GM23338 (cell line): Measurements from ENCODE around the gene SVIP. TPM values are rescaled to one million over a fixed set of nuclear protein-coding genes. Genes with fewer than 3 reads are reported as not detected.

ENCODE experiments used
- ATAC-seq: fragments of 200-7000 bp; cut with Tn5 transposase; 3 replicates; pipeline ENCODE4 v1.9.1; 2020
- DNase-seq: peaks from one replicate; pipeline ENCODE4 v3.0.0-alpha.2; 2015; ENCODE audit warnings: low spot score
- H2AFZ ChIP-seq: fragments of 200-600 bp; sonication (generic); 2 replicates; pipeline ENCODE4 v1.8.0; 2016; ENCODE audit warnings: antibody characterized with exemption, mild to moderate bottlenecking, moderate library complexity
- H3F3A ChIP-seq: fragments of 200-600 bp; sonication (generic); replicated peaks from 2 replicates; pipeline ENCODE4 v1.8.0; 2017; ENCODE audit warnings: antibody characterized with exemption, mixed run types, low read depth
- H3K27ac ChIP-seq: fragments of 200-600 bp; sonication (generic); 2 replicates; pipeline ENCODE4 v1.6.1; 2016; ENCODE audit warnings: low read depth
- H3K27me3 ChIP-seq: fragments of 200-600 bp; sonication (generic); 2 replicates; pipeline ENCODE4 v1.8.0; 2016; ENCODE audit warnings: mild to moderate bottlenecking, mixed run types, moderate library complexity; ENCODE audit not compliant: insufficient read depth
- H3K36me3 ChIP-seq: fragments of 200-600 bp; sonication (generic); 2 replicates; pipeline ENCODE4 v1.8.0; 2016; ENCODE audit warnings: mild to moderate bottlenecking; ENCODE audit not compliant: insufficient read depth
- H3K4me1 ChIP-seq: fragments of 200-600 bp; sonication (generic); 2 replicates; pipeline ENCODE4 v1.8.0; 2016; ENCODE audit warnings: mild to moderate bottlenecking, moderate library complexity; ENCODE audit not compliant: insufficient read depth
- H3K4me2 ChIP-seq: fragments of 200-600 bp; sonication (generic); 2 replicates; pipeline ENCODE4 v1.7.1; 2017; ENCODE audit warnings: mixed run types
- H3K4me3 ChIP-seq: fragments of 200-600 bp; sonication (generic); 2 replicates; pipeline ENCODE4 v1.6.1; 2016; ENCODE audit warnings: mixed run types
- H3K79me2 ChIP-seq: fragments of 200-600 bp; sonication (generic); replicated peaks from 2 replicates; pipeline ENCODE4 v1.8.0; 2017; ENCODE audit warnings: mild to moderate bottlenecking; ENCODE audit not compliant: insufficient read depth
- H3K9me2 ChIP-seq: fragments of 200-600 bp; sonication (generic); 2 replicates; pipeline ENCODE4 v1.8.0; 2017; ENCODE audit not compliant: insufficient read depth
- H4K20me1 ChIP-seq: fragments of 200-600 bp; sonication (generic); replicated peaks from 2 replicates; pipeline ENCODE4 v1.8.0; 2017; ENCODE audit warnings: mild to moderate bottlenecking; ENCODE audit not compliant: insufficient read depth
- H3K27ac Mint-ChIP-seq: 2 replicates; pipeline ENCODE4 v1.8.0; 2020; ENCODE audit warnings: inconsistent platforms, mild to moderate bottlenecking, moderate library complexity, mixed read lengths
- H3K27me3 Mint-ChIP-seq: 3 replicates; pipeline ENCODE4 v1.8.0; 2022; ENCODE audit warnings: low read depth, mild to moderate bottlenecking, moderate library complexity, mixed read lengths, inconsistent platforms; ENCODE audit not compliant: insufficient read depth, poor library complexity
- H3K36me3 Mint-ChIP-seq: 3 replicates; pipeline ENCODE4 v1.8.0; 2021; ENCODE audit warnings: low read depth, mild to moderate bottlenecking, inconsistent platforms, moderate library complexity, mixed read lengths
- H3K4me1 Mint-ChIP-seq: 3 replicates; pipeline ENCODE4 v1.8.0; 2020; ENCODE audit warnings: mild to moderate bottlenecking, inconsistent platforms, mixed read lengths
- H3K4me3 Mint-ChIP-seq: 3 replicates; pipeline ENCODE4 v1.8.0; 2021; ENCODE audit warnings: moderate library complexity, mild to moderate bottlenecking, inconsistent platforms, mixed read lengths
- H3K9me3 Mint-ChIP-seq: 3 replicates; pipeline ENCODE4 v1.8.0; 2020; ENCODE audit warnings: moderate library complexity, mild to moderate bottlenecking, inconsistent platforms, mixed read lengths
- CREB1 ChIP-seq: fragments of 250-450 bp; sonication (Bioruptor Pico); IDR thresholded peaks from 2 replicates; pipeline ENCODE4 v1.5.0; 2020; ENCODE audit warnings: low read depth, mild to moderate bottlenecking, moderate library complexity
- CTCF ChIP-seq, 2 experiments: fragments of 200-600 bp in 1 of 2; sonication (generic) in 1 of 2; conservative IDR thresholded peaks; 2 replicates each; pipeline versions ENCODE4 v1.5.1 to v1.6.1; 2016 to 2017; ENCODE audit warnings: antibody characterized with exemption in 2 of 2, low read depth in 2 of 2, mild to moderate bottlenecking in 2 of 2, moderate library complexity in 1 of 2
- ETS1 ChIP-seq: IDR thresholded peaks from 2 replicates; pipeline ENCODE4 v1.6.1; 2016; ENCODE audit warnings: antibody characterized with exemption
- EZH2 ChIP-seq: fragments of 200-600 bp; sonication (generic); IDR thresholded peaks from one replicate; pipeline ENCODE4 v1.8.0; 2017; ENCODE audit warnings: antibody characterized with exemption, mild to moderate bottlenecking, low read depth; ENCODE audit not compliant: unreplicated experiment
- EZH2phosphoT487 ChIP-seq: fragments of 200-600 bp; sonication (generic); IDR thresholded peaks from one replicate; pipeline ENCODE4 v1.8.1; 2018; ENCODE audit warnings: antibody characterized with exemption; ENCODE audit not compliant: unreplicated experiment
- JUNB ChIP-seq: IDR thresholded peaks from one replicate; pipeline ENCODE4 v1.6.1; 2016; ENCODE audit warnings: antibody characterized with exemption; ENCODE audit not compliant: unreplicated experiment
- NANOG ChIP-seq: IDR thresholded peaks from 2 replicates; pipeline ENCODE4 v1.6.1; 2016; ENCODE audit warnings: antibody characterized with exemption, borderline replicate concordance
- POLR2AphosphoS5 ChIP-seq: IDR thresholded peaks from 2 replicates; pipeline ENCODE4 v1.6.1; 2016; ENCODE audit warnings: antibody characterized with exemption, low read depth
- REST ChIP-seq: IDR thresholded peaks from one replicate; pipeline ENCODE4 v1.6.1; 2018; ENCODE audit warnings: antibody characterized with exemption; ENCODE audit not compliant: unreplicated experiment
- STAT1 ChIP-seq: IDR thresholded peaks from one replicate; pipeline ENCODE4 v1.6.1; 2016; ENCODE audit warnings: antibody characterized with exemption; ENCODE audit not compliant: unreplicated experiment
- ZNF114 ChIP-seq: fragments of 250-450 bp; sonication (Bioruptor Pico); IDR thresholded peaks from 2 replicates; pipeline ENCODE4 v1.5.0; 2020; ENCODE audit warnings: mild to moderate bottlenecking, moderate library complexity
- ZNF331 ChIP-seq: fragments of 250-450 bp; sonication (Bioruptor Pico); IDR thresholded peaks from 2 replicates; pipeline ENCODE4 v1.5.0; 2020; ENCODE audit warnings: low read depth, mild to moderate bottlenecking, moderate library complexity
- ZNF462 ChIP-seq: fragments of 250-450 bp; sonication (Bioruptor Pico); IDR thresholded peaks from 2 replicates; pipeline ENCODE4 v1.5.0; 2020; ENCODE audit warnings: mild to moderate bottlenecking, moderate library complexity
- polyA plus RNA-seq: library from polyadenylated mRNA; unstranded; fragments of >200 nt; fragmentation: Nextera tagmentation; extraction: Ambion mirVana; gene quantifications from 2 replicates; pipeline ENCODE4 v1.2.1, GENCODE V29; 2016
- total RNA-seq: library from RNA; depleted of rRNA; stranded (reverse); fragments of >200 nt; shearing (Covaris generic); gene quantifications from 2 replicates; pipeline ENCODE4 v1.2.3, GENCODE V29; 2014

Gene SVIP
- total and polyA plus RNA-seq, 2 experiments from 2014 or later, result 4.1 to 13.5 TPM

GRCh38 chr11:22822203-22822602, 7.4 kb downstream of the SVIP start:
- H4K20me1 ChIP-seq, result no peaks in the 10 kb centered on the region
- no peaks in the 10 kb centered on the region for H3K27me3 Mint-ChIP-seq
- H3K27ac Mint-ChIP-seq, result no peak overlapping the region

More at GRCh38 chr11:22822203-22822602, 7.4 kb downstream of the SVIP start:
- Histone ChIP-seq H3K4me3 (no peak overlapping the region), H3K9me2 (no peaks in the 10 kb centered on the region), H2AFZ (no peak overlapping the region), H3K27ac (no peak overlapping the region), H3K36me3 (no peaks in the 10 kb centered on the region), H3K4me2 (no peak overlapping the region), H3K27me3 (no peaks in the 10 kb centered on the region), H3F3A (no peaks in the 10 kb centered on the region), H3K4me1 (no peaks in the 10 kb centered on the region), H3K79me2 (no peaks in the 10 kb centered on the region)
- Mint-ChIP-seq H3K9me3 (no peaks in the 10 kb centered on the region), H3K36me3 (no peaks in the 10 kb centered on the region), H3K4me1 (no peaks in the 10 kb centered on the region), H3K4me3 (no peak overlapping the region)
- DNase-seq, result no peak
- TF ChIP-seq POLR2AphosphoS5, result no peak
- TF ChIP-seq REST, result no peak
- no peak for TF ChIP-seq JUNB
- no peak for TF ChIP-seq CREB1 (CRISPR knock-in tag)
- TF ChIP-seq ETS1, result no peak
- TF ChIP-seq EZH2, result no peak
- no peak for TF ChIP-seq CTCF (conservative IDR thresholded peaks at IDR 0.05; ENCODE audit: low read depth in 2 of 2)
- TF ChIP-seq ZNF462 (CRISPR knock-in tag), result no peak
- TF ChIP-seq ZNF114 (CRISPR knock-in tag), result no peak
- no peak for TF ChIP-seq STAT1
- TF ChIP-seq ZNF331 (CRISPR knock-in tag), result no peak
- no peak for TF ChIP-seq EZH2phosphoT487
- TF ChIP-seq NANOG, result no peak
- no peak for ATAC-seq
